ENCODE measurements around the gene PLEKHM3.

PLEKHM3 gene

DNA sequence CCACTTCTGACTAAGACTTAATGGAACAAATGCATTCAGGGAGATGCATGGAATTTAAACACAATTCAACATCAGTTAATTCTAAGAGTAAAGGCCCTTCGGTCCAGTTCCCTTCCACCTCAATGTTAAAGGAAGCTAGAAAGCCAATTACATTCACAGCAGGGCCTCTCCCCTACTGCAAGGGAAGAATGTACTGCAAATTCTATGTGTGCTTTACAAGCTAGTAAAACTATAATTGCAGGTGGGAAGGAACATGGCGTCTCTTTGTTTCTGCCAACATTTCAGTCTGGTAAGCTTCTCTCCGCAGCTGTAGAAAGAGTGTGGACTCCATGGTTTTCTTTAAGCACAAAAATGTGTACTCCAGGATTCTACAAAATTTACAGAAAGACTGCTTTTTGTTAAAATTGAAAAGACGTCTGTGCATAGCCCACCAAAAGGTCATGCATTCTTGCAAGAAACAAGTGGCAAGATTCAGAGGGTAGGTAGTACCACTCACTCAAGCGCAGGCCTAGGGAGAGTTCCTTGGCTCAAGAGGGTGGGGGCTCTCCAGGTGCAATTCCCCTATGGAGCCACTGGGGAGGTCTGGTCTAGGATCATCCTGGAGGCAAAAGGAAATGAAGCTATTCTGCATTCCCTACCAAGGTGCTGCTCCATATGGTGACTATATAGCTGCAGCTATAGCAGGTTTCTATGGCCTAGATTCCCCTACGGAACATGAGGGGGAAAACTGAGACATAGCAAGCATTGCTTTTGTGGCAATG lies 128.6 kb downstream of the PLEKHM3 start:
- Histone ChIP-seq H3K27me3 (ENCODE audit: insufficient read depth, low read depth, severe bottlenecking) (no peaks in the 10 kb centered on the region), H3K36me3 (no peaks in the 10 kb centered on the region), H3K27ac (no peak overlapping the region), H3K4me3 (ENCODE audit: low read depth, low read length) (no peak overlapping the region), H3K9me3 (ENCODE audit: severe bottlenecking) (no peaks in the 10 kb centered on the region)
- peak; percentile 44 for DNase-seq
- TF ChIP-seq CTCF (IDR thresholded peaks at IDR 0.05; ENCODE audit: low read depth, low read length), result peak; percentile 59

- H3K36me3 ChIP-seq, result no peaks in the 10 kb centered on the region
- no peak overlapping the region for H3K4me3 ChIP-seq (ENCODE audit: low read depth, low read length)
- no peak for TF ChIP-seq CTCF (IDR thresholded peaks at IDR 0.05; ENCODE audit: low read depth, low read length)
- no peak for DNase-seq
- H3K27ac ChIP-seq, result no peak overlapping the region
- no peaks in the 10 kb centered on the region for H3K27me3 ChIP-seq (ENCODE audit: insufficient read depth, low read depth, severe bottlenecking)
- H3K9me3 ChIP-seq (ENCODE audit: severe bottlenecking), result no peaks in the 10 kb centered on the region
Observed at GRCh38 chr2:207895274-207895860, 130.0 kb downstream of the PLEKHM3 start.

GRCh38 chr2:207892716-207893402 lies 132.5 kb downstream of the PLEKHM3 start:
- Histone ChIP-seq H3K27me3 (ENCODE audit: insufficient read depth, low read depth, severe bottlenecking) (no peaks in the 10 kb centered on the region), H3K4me3 (ENCODE audit: low read depth, low read length) (no peak overlapping the region), H3K9me3 (ENCODE audit: severe bottlenecking) (no peaks in the 10 kb centered on the region), H3K27ac (peak overlapping the region; percentile 4; the same call in 1 of the 2 replicates), H3K36me3 (no peaks in the 10 kb centered on the region)
- TF ChIP-seq CTCF (IDR thresholded peaks at IDR 0.05; ENCODE audit: low read depth, low read length), result no peak
- DNase-seq, result peak; percentile 23

DNA sequence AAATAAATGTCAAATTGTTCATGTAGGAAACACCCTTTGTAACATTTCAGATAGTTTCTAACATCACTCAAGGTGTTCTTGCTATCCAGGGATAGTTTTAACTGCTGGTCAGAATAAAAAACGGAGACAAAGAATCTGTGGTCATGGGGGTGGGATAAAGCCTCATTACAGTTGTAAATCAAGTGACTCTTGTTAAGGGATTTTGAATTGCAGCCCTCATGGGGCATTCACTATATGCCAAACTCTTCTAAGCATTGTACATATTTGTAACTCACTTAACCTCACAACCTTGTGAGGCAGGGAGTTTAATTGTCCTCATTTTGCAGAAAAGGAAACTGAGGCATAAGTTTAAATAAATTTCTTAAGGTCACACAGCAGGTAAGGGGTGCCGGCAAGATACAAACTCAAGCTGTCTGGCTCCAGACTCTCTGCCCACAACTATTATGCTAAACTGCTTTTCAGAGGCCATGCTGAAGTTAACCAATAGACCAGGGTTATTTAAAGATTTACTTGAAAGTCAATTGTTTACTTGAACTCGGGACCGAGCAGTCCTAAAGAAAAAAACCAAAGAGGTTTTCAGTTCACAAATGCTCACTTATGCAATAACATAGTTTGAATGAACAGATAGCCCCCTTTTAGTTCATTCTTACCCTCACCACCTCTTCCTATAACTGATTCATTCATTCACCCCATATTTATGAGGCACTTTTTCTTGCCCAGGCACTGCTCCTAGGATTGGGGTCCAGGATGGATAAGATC lies 134.1 kb downstream of the PLEKHM3 start:
- no peaks in the 10 kb centered on the region for H3K36me3 ChIP-seq
- DNase-seq, result no peak
- no peak for TF ChIP-seq CTCF (IDR thresholded peaks at IDR 0.05; ENCODE audit: low read depth, low read length)
- H3K27ac ChIP-seq, result no peak overlapping the region
- no peak overlapping the region for H3K4me3 ChIP-seq (ENCODE audit: low read depth, low read length)
- no peaks in the 10 kb centered on the region for H3K27me3 ChIP-seq (ENCODE audit: insufficient read depth, low read depth, severe bottlenecking)
- no peaks in the 10 kb centered on the region for H3K9me3 ChIP-seq (ENCODE audit: severe bottlenecking)

- Histone ChIP-seq H3K27me3 (ENCODE audit: insufficient read depth, low read depth, severe bottlenecking) (no peaks in the 10 kb centered on the region), H3K36me3 (no peaks in the 10 kb centered on the region), H3K27ac (no peak overlapping the region), H3K9me3 (ENCODE audit: severe bottlenecking) (no peaks in the 10 kb centered on the region), H3K4me3 (ENCODE audit: low read depth, low read length) (no peak overlapping the region)
- no peak for DNase-seq
- no peak for TF ChIP-seq CTCF (IDR thresholded peaks at IDR 0.05; ENCODE audit: low read depth, low read length)
Observed at GRCh38 chr2:207887500-207887899, 137.8 kb downstream of the PLEKHM3 start.
